Kidney (tissue), 14 donors: ENCODE data around the gene ANO2. TPM values are rescaled to one million over a fixed set of nuclear protein-coding genes. Genes with fewer than 3 reads are reported as not detected.

Experiments used
- DNase-seq, 5 donors: peaks; one replicate each; pipeline ENCODE4 v3.0.0-alpha.2; 2013 to 2020
- FAIRE-seq: peaks from 2 replicates; lab custom pipeline; 2012; peaks lifted over from hg19 to GRCh38; lab: Jason Lieb, UNC
- H3K27ac ChIP-seq, 2 donors: one replicate each; pipeline ENCODE4 v1.7.0; 2013; ENCODE audit warnings: low read depth in 2 of 2, low read length in 2 of 2, inconsistent platforms in 1 of 2
- H3K27me3 ChIP-seq: one replicate; pipeline ENCODE4 v1.7.1; 2013; ENCODE audit warnings: low read length, inconsistent platforms; ENCODE audit not compliant: control insufficient read depth, insufficient read depth
- H3K36me3 ChIP-seq, 3 donors: one replicate each; pipeline versions ENCODE4 v1.7.0 to v1.7.1; 2013; ENCODE audit warnings: low read length in 3 of 3, control low read depth in 1 of 3, inconsistent platforms in 1 of 3; ENCODE audit not compliant: insufficient read depth in 3 of 3, control insufficient read depth in 2 of 3
- H3K4me1 ChIP-seq, 3 donors: one replicate each; pipeline versions ENCODE4 v1.7.0 to v1.7.1; 2013; ENCODE audit warnings: low read length in 3 of 3, inconsistent platforms in 1 of 3, low read depth in 1 of 3; ENCODE audit not compliant: control insufficient read depth in 2 of 3, insufficient read depth in 2 of 3
- H3K4me3 ChIP-seq, 3 donors: one replicate each; pipeline versions ENCODE4 v1.7.0 to v1.8.1; 2013; ENCODE audit warnings: low read length in 3 of 3, control low read depth in 1 of 3, inconsistent platforms in 1 of 3
- H3K9ac ChIP-seq, 3 donors: one replicate each; pipeline versions ENCODE4 v1.7.0 to v1.7.1; 2013; ENCODE audit warnings: low read length in 3 of 3, control low read depth in 1 of 3, inconsistent platforms in 1 of 3
- H3K9me3 ChIP-seq, 3 donors: one replicate each; pipeline versions ENCODE4 v1.7.0 to v1.7.1; 2013; ENCODE audit warnings: low read length in 3 of 3, control low read depth in 1 of 3, inconsistent platforms in 1 of 3; ENCODE audit not compliant: control insufficient read depth in 2 of 3, insufficient read depth in 1 of 3
- intact Hi-C: fragments of 100-400 bp; cut with DNase I; formaldehyde crosslinking; loops from one replicate; pipeline ENCODE4 v1.11.1; 2022
- polyA plus RNA-seq: library from polyadenylated mRNA; stranded (reverse); fragments of 350-450 nt; fragmentation: Illumina TruSeq; extraction: RNeasy Lipid Tissue Mini Kit (QIAGEN cat#74804); gene quantifications from one replicate; pipeline ENCODE4 v1.2.3, GENCODE V29; 2014; ENCODE audit warnings: low read depth, low replicate concordance; ENCODE audit not compliant: insufficient read depth
- total RNA-seq: library from RNA; stranded (reverse); fragmentation: NEBNext Ultra II Directional; extraction: Animal tissue kit (Norgen Biotek cat#: 25700); gene quantifications from one replicate; pipeline ENCODE4 v1.2.1, GENCODE V29; 2021
- TF ChIP-seq, protein P1 (sequence below): IDR thresholded peaks from 3 replicates; pipeline ENCODE4 v1.5.1; 2012; ENCODE audit warnings: mild to moderate bottlenecking, moderate library complexity, borderline replicate concordance; ENCODE audit not compliant: insufficient read depth; ENCODE audit errors: extremely low read depth
- donor health status: control.
- donor health status: control.
- donor health status: control.
- donor health status: control.
- donor health status: control.
- donor health status: DM: yes; HTN: yes; CAD: no.
- donor health status: Normal renal cell carcinoma (clear cell type).

The ANO2 gene
- total and polyA plus RNA-seq, 2 donors from 2014 or later = 0.34 to 4.4 TPM

DNA sequence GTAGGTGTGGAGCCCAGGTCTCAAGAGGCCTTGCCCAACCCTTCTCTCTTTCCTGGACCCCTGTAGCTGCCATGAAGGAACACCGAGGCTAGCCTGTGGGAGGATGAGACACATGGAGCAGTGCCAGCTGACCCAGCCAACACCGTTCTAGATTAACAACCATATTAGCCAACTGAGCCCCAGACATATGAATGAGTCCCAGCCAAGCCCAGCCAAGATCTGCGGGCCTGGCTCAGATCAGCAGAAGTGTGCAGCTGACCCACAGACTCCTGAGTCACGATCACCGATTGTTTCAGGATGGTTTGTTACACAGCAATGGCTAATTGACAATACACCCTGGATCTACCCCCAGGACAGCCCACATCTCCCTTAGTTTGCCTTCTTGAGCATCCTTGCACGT, 431.0 kb downstream of the ANO2 start:
- H3K9me3 ChIP-seq = no peaks in the 10 kb centered on the region
- no peak overlapping the region for H3K4me3 ChIP-seq
- peak in 2 of 5 donors; percentile 5 to 13 for DNase-seq
- no peaks in the 10 kb centered on the region for H3K36me3 ChIP-seq
- intact Hi-C loops = no loop called here
- TF ChIP-seq, protein P1, sequence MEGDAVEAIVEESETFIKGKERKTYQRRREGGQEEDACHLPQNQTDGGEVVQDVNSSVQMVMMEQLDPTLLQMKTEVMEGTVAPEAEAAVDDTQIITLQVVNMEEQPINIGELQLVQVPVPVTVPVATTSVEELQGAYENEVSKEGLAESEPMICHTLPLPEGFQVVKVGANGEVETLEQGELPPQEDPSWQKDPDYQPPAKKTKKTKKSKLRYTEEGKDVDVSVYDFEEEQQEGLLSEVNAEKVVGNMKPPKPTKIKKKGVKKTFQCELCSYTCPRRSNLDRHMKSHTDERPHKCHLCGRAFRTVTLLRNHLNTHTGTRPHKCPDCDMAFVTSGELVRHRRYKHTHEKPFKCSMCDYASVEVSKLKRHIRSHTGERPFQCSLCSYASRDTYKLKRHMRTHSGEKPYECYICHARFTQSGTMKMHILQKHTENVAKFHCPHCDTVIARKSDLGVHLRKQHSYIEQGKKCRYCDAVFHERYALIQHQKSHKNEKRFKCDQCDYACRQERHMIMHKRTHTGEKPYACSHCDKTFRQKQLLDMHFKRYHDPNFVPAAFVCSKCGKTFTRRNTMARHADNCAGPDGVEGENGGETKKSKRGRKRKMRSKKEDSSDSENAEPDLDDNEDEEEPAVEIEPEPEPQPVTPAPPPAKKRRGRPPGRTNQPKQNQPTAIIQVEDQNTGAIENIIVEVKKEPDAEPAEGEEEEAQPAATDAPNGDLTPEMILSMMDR = no peak
- H3K27me3 ChIP-seq = no peaks in the 10 kb centered on the region
- no peaks in the 10 kb centered on the region for H3K4me1 ChIP-seq
- no peak for FAIRE-seq
- no peak overlapping the region for H3K27ac ChIP-seq
- H3K9ac ChIP-seq = no peak overlapping the region

DNA sequence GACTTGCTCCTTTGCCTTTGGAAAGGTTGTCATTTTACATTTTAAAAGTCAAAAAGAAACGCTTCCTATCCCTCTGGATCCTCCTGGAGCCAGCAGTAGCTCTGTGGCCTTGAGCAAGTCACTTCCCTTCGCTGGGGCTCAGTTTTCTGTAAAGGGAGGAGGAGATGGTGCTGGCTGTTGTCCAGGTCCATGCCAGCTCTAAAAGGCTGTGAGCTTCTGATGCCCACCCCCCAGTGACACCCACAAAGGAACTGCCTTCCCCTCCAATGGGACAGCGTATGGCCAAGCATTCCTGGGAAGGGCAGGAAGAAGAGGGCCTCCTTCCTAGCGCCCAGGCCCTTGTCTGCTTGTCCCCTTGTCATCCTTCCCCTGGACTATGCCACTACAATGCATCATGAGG, 431.7 kb downstream of the ANO2 start:
- intact Hi-C loops = no loop called here
- Histone ChIP-seq H3K27ac (no peak overlapping the region), H3K9ac (no peak overlapping the region), H3K27me3 (no peaks in the 10 kb centered on the region), H3K4me3 (no peak overlapping the region), H3K36me3 (no peaks in the 10 kb centered on the region), H3K9me3 (no peaks in the 10 kb centered on the region), H3K4me1 (no peaks in the 10 kb centered on the region)
- no peak for FAIRE-seq
- DNase-seq = peak in 1 of 5 donors; percentile 21
- TF ChIP-seq, protein P1 = no peak

Other genes starting within 250 kb of the ANO2 start
- gene VWF, start 179.4 kb upstream of the ANO2 start, total RNA-seq = 183 TPM
- gene VWF, start 179.4 kb upstream of the ANO2 start, polyA plus RNA-seq = 9.6 TPM